ENCODE results near the gene OR52W1.

OR52W1 gene

GRCh38 chr11:6216501-6216900 lies 17.5 kb downstream of the OR52W1 start:
- TF ChIP-seq FOXP2 (optimal IDR thresholded peaks at IDR 0.05; ENCODE audit: borderline replicate concordance, extremely low read depth, extremely low read length, insufficient read depth) (no peak), TAF1 (IDR thresholded peaks at IDR 0.05; ENCODE audit: borderline replicate concordance, insufficient read depth, low read length) (no peak), REST (IDR thresholded peaks at IDR 0.05; ENCODE audit: insufficient read depth in 1 of 2, low read depth in 2 of 2, low read length in 2 of 2) (no peak), POLR2AphosphoS5 (IDR thresholded peaks at IDR 0.05; ENCODE audit: low read depth, low read length) (no peak), SIN3A (IDR thresholded peaks at IDR 0.05; ENCODE audit: borderline replicate concordance, insufficient read depth, low read length) (no peak)

GRCh38 chr11:6217722-6218121 lies 18.7 kb downstream of the OR52W1 start:
- TF ChIP-seq REST (IDR thresholded peaks at IDR 0.05; ENCODE audit: insufficient read depth in 1 of 2, low read depth in 2 of 2, low read length in 2 of 2), result no peak
- TF ChIP-seq POLR2AphosphoS5 (IDR thresholded peaks at IDR 0.05; ENCODE audit: low read depth, low read length), result no peak
- no peak for TF ChIP-seq SIN3A (IDR thresholded peaks at IDR 0.05; ENCODE audit: borderline replicate concordance, insufficient read depth, low read length)
- TF ChIP-seq TAF1 (IDR thresholded peaks at IDR 0.05; ENCODE audit: borderline replicate concordance, insufficient read depth, low read length), result no peak
- TF ChIP-seq FOXP2 (optimal IDR thresholded peaks at IDR 0.05; ENCODE audit: borderline replicate concordance, extremely low read depth, extremely low read length, insufficient read depth), result no peak

GRCh38 chr11:6219359-6219758 lies 20.3 kb downstream of the OR52W1 start:
- TF ChIP-seq TAF1 (IDR thresholded peaks at IDR 0.05; ENCODE audit: borderline replicate concordance, insufficient read depth, low read length), result no peak
- no peak for TF ChIP-seq SIN3A (IDR thresholded peaks at IDR 0.05; ENCODE audit: borderline replicate concordance, insufficient read depth, low read length)
- no peak for TF ChIP-seq POLR2AphosphoS5 (IDR thresholded peaks at IDR 0.05; ENCODE audit: low read depth, low read length)

GRCh38 chr11:6223854-6224253 lies 24.8 kb downstream of the OR52W1 start:
- TF ChIP-seq REST (IDR thresholded peaks at IDR 0.05; ENCODE audit: insufficient read depth in 1 of 2, low read depth in 2 of 2, low read length in 2 of 2) (no peak), FOXP2 (optimal IDR thresholded peaks at IDR 0.05; ENCODE audit: borderline replicate concordance, extremely low read depth, extremely low read length, insufficient read depth) (no peak), TAF1 (IDR thresholded peaks at IDR 0.05; ENCODE audit: borderline replicate concordance, insufficient read depth, low read length) (no peak), POLR2AphosphoS5 (IDR thresholded peaks at IDR 0.05; ENCODE audit: low read depth, low read length) (no peak), SIN3A (IDR thresholded peaks at IDR 0.05; ENCODE audit: borderline replicate concordance, insufficient read depth, low read length) (no peak)

GRCh38 chr11:6224421-6224820 lies 25.4 kb downstream of the OR52W1 start:
- no peak for TF ChIP-seq FOXP2 (optimal IDR thresholded peaks at IDR 0.05; ENCODE audit: borderline replicate concordance, extremely low read depth, extremely low read length, insufficient read depth)
- no peak for TF ChIP-seq POLR2AphosphoS5 (IDR thresholded peaks at IDR 0.05; ENCODE audit: low read depth, low read length)
- TF ChIP-seq REST (IDR thresholded peaks at IDR 0.05; ENCODE audit: insufficient read depth in 1 of 2, low read depth in 2 of 2, low read length in 2 of 2), result no peak
- TF ChIP-seq TAF1 (IDR thresholded peaks at IDR 0.05; ENCODE audit: borderline replicate concordance, insufficient read depth, low read length), result no peak
- TF ChIP-seq SIN3A (IDR thresholded peaks at IDR 0.05; ENCODE audit: borderline replicate concordance, insufficient read depth, low read length), result no peak
